Panc1 (cell line): Measurements from ENCODE around the gene CCDC116. TPM values are rescaled to one million over a fixed set of nuclear protein-coding genes. Genes with fewer than 3 reads are reported as not detected.
"Not testable (repeated sequence)": the region's sequence is repeated elsewhere in the genome, so short reads cannot be mapped to it uniquely, and the experiment has no call there.

ENCODE experiments used
- ATAC-seq: fragments of 200-7000 bp; cut with Tn5 transposase; 2 replicates; pipeline ENCODE4 v1.9.1; 2020; ENCODE audit warnings: mild to moderate bottlenecking, moderate library complexity
- BruUV-seq: library from RNA; stranded (reverse); fragments of 400-500 nt; replicated peaks from 2 replicates; lab custom pipeline; 2021; lab: Mats Ljungman, UMichigan
- CTCF ChIA-PET: fragments of 300-600 bp; sonication (Branson Sonifier 250); formaldehyde crosslinking; loops from one replicate; lab custom pipeline; 2022; ENCODE audit warnings: antibody characterized with exemption; lab: Charles Lee
- POLR2A ChIA-PET: fragments of 300-600 bp; sonication (Branson Sonifier 250); formaldehyde crosslinking; loops from one replicate; lab custom pipeline; 2022; ENCODE audit warnings: antibody characterized with exemption; lab: Charles Lee
- DNase-seq: peaks from one replicate; pipeline ENCODE4 v3.0.0-alpha.2; 2010; ENCODE audit warnings: low read depth, low spot score
- H3K27ac ChIP-seq: 2 replicates; pipeline ENCODE4 v1.5.1; 2011; ENCODE audit warnings: mild to moderate bottlenecking, low read length, inconsistent platforms
- H3K27me3 ChIP-seq: fragments of 200-500 bp; sonication (Bioruptor generic); 2 replicates; pipeline ENCODE4 v1.6.0; 2014; ENCODE audit warnings: low read length, inconsistent platforms; ENCODE audit not compliant: control insufficient read depth, insufficient read depth
- H3K36me3 ChIP-seq: fragments of 200-500 bp; sonication (Bioruptor generic); 2 replicates; pipeline ENCODE4 v1.5.1; 2014; ENCODE audit warnings: inconsistent platforms, mild to moderate bottlenecking, low read length, moderate library complexity; ENCODE audit not compliant: control insufficient read depth, insufficient read depth
- H3K4me1 ChIP-seq: 2 replicates; pipeline ENCODE4 v1.5.1; 2011; ENCODE audit warnings: inconsistent platforms, mild to moderate bottlenecking, low read length, moderate library complexity; ENCODE audit not compliant: control insufficient read depth, insufficient read depth
- H3K4me3 ChIP-seq, 2 experiments: 2 replicates each; pipeline ENCODE4 v1.5.1; 2011 to 2012; ENCODE audit warnings: low read depth in 2 of 2, low read length in 2 of 2, mild to moderate bottlenecking in 2 of 2, inconsistent platforms in 1 of 2, moderate library complexity in 1 of 2
- H3K9me3 ChIP-seq: fragments of 200-500 bp; sonication (Bioruptor generic); 2 replicates; pipeline ENCODE4 v1.5.1; 2014; ENCODE audit warnings: low read depth, mild to moderate bottlenecking, inconsistent platforms, low read length, moderate library complexity; ENCODE audit not compliant: control insufficient read depth, insufficient read depth
- POLR2AphosphoS5 ChIP-seq: IDR thresholded peaks from 2 replicates; pipeline ENCODE4 v1.6.1; 2012; ENCODE audit warnings: mild to moderate bottlenecking, low read depth, low read length, moderate library complexity
- SIN3A ChIP-seq: IDR thresholded peaks from 2 replicates; pipeline ENCODE4 v1.6.1; 2012; ENCODE audit warnings: low read depth, mild to moderate bottlenecking, low read length, moderate library complexity, borderline replicate concordance; ENCODE audit not compliant: insufficient read depth
- TCF7L2 ChIP-seq: IDR thresholded peaks from 2 replicates; pipeline ENCODE4 v1.6.1; 2011; ENCODE audit warnings: mild to moderate bottlenecking, low read depth, low read length, inconsistent platforms
- in situ Hi-C: cut with HindIII; loops from 2 replicates; pipeline ENCODE4 v1.10.0; 2016; ENCODE audit warnings: low sequenced_read_pairs, low pct_unique_long_range_greater_than_20kb
- intact Hi-C: fragments of 100-400 bp; cut with micrococcal nuclease; formaldehyde crosslinking; loops from one replicate; pipeline ENCODE4 v1.10.0; 2022; ENCODE audit not compliant: unreplicated experiment
- total RNA-seq: library from RNA; stranded (reverse); gene quantifications from one replicate; pipeline ENCODE4 v1.2.1, GENCODE V29; 2021; ENCODE audit not compliant: unreplicated experiment
- TF ChIP-seq, protein P1 (sequence below), 2 experiments: IDR thresholded peaks; 2 replicates each; pipeline ENCODE4 v1.6.1; 2011 to 2012; ENCODE audit warnings: low read depth in 2 of 2, control low read depth in 1 of 2, low read length in 1 of 2, mild to moderate bottlenecking in 1 of 2, moderate library complexity in 1 of 2; ENCODE audit not compliant: insufficient read depth in 1 of 2
- TF ChIP-seq, protein P2 (sequence below): fragments of 450-650 bp; IDR thresholded peaks from 2 replicates; pipeline ENCODE4 v1.5.1; 2017; ENCODE audit warnings: mild to moderate bottlenecking

CCDC116 gene
- total RNA-seq, 1 experiment from 2014 or later: not detected

DNA sequence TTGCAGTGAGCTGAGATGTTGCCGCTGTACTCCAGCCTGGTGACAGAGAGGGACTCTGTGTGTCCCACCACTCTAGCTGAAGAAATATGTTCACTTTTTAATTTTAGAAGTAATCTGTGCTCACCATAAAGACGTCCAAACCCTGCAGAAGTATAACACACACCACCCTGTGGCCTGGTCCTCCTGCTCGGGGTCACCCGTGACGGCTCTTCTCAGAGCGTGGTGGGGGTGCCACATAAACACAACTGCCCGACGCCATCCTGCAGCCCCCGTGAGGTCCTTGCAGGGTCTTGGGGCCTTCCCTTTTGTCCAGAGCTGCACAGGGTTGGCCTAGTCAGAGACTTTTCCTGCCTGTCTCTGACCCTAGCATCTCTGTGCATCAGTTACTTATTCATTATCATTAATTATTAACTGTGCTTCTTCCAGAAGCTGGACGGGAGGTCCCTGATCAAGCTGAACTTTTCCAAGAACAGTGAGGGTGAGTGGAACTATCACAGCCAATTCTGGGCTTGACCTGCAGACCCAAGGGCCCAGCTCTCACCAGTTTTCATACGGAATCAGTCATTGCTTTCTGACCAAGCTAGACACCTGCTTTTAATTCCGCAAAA, 42.2 kb downstream of the CCDC116 start:
- no peaks in the 10 kb centered on the region for H3K4me1 ChIP-seq
- no peaks in the 10 kb centered on the region for H3K9me3 ChIP-seq
- no TSS peak for BruUV-seq
- H3K27ac ChIP-seq: no peak overlapping the region
- ATAC-seq (no peak), DNase-seq (no peak)
- CTCF ChIA-PET: no interaction called here
- H3K27me3 ChIP-seq: no peaks in the 10 kb centered on the region
- peaks cover 5% of the 10 kb centered on the region; the same call in 1 of the 2 replicates for H3K36me3 ChIP-seq
- H3K4me3 ChIP-seq: no peak overlapping the region
- TF ChIP-seq TCF7L2: no peak
- TF ChIP-seq POLR2AphosphoS5: no peak
- no peak for TF ChIP-seq SIN3A
- TF ChIP-seq, protein P1, sequence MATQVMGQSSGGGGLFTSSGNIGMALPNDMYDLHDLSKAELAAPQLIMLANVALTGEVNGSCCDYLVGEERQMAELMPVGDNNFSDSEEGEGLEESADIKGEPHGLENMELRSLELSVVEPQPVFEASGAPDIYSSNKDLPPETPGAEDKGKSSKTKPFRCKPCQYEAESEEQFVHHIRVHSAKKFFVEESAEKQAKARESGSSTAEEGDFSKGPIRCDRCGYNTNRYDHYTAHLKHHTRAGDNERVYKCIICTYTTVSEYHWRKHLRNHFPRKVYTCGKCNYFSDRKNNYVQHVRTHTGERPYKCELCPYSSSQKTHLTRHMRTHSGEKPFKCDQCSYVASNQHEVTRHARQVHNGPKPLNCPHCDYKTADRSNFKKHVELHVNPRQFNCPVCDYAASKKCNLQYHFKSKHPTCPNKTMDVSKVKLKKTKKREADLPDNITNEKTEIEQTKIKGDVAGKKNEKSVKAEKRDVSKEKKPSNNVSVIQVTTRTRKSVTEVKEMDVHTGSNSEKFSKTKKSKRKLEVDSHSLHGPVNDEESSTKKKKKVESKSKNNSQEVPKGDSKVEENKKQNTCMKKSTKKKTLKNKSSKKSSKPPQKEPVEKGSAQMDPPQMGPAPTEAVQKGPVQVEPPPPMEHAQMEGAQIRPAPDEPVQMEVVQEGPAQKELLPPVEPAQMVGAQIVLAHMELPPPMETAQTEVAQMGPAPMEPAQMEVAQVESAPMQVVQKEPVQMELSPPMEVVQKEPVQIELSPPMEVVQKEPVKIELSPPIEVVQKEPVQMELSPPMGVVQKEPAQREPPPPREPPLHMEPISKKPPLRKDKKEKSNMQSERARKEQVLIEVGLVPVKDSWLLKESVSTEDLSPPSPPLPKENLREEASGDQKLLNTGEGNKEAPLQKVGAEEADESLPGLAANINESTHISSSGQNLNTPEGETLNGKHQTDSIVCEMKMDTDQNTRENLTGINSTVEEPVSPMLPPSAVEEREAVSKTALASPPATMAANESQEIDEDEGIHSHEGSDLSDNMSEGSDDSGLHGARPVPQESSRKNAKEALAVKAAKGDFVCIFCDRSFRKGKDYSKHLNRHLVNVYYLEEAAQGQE (IDR thresholded peaks at IDR 0.05; ENCODE audit: insufficient read depth in 1 of 2, low read depth in 2 of 2, low read length in 1 of 2): no peak
- TF ChIP-seq, protein P2, sequence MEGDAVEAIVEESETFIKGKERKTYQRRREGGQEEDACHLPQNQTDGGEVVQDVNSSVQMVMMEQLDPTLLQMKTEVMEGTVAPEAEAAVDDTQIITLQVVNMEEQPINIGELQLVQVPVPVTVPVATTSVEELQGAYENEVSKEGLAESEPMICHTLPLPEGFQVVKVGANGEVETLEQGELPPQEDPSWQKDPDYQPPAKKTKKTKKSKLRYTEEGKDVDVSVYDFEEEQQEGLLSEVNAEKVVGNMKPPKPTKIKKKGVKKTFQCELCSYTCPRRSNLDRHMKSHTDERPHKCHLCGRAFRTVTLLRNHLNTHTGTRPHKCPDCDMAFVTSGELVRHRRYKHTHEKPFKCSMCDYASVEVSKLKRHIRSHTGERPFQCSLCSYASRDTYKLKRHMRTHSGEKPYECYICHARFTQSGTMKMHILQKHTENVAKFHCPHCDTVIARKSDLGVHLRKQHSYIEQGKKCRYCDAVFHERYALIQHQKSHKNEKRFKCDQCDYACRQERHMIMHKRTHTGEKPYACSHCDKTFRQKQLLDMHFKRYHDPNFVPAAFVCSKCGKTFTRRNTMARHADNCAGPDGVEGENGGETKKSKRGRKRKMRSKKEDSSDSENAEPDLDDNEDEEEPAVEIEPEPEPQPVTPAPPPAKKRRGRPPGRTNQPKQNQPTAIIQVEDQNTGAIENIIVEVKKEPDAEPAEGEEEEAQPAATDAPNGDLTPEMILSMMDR: no peak
- in situ Hi-C loops (no loop called here), intact Hi-C loops (no loop called here)
- POLR2A ChIA-PET: interaction anchor here (0.6 kb wide), 1 partner anchor 9 kb away, joined by 3 read pairs; no protein-coding TSS in a partner anchor

DNA sequence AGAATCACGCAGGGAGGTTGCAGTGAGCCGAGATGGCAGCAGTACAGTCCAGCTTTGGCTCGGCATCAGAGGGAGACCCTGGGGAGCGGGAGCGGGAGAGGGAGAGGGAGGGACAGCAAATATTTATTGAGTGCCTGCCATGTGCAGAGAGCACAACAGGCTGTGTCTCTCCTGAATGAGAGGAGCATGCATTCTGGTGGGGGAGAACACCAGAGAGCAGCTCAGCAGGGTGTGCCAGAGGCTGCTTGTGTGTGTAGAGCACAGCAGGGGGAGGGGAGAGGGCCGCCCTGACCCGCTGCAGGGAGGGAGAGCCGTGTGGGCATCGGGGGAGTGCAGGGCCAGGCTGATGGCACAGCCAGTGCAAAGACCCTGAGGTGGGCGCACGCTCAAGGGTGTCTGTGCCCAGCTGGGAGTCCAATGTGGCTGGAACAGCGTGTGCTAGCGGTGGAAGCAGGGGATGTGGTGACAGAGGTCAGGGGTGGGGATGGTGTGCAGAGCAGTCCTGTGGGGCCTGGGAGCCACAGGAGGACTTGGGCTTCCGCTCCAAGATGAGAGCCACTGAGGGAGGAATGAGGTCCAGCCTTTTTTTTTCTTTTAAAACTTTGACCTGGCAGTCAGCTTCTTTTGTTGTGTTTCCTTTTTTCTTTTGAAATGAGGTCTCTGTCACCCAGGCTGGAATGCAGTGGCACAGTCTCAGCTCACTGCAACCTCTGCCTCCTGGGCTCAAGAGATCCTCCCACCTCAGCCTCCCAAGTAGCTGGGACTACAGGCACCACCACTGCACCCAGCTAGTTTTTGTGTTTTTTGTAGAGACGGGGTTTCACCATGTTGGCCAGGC, 45.3 kb downstream of the CCDC116 start:
- H3K27me3 ChIP-seq: no peaks in the 10 kb centered on the region
- H3K9me3 ChIP-seq: no peaks in the 10 kb centered on the region
- ChIA-PET POLR2A (no interaction called here), CTCF (no interaction called here)
- H3K36me3 ChIP-seq: no peaks in the 10 kb centered on the region
- H3K4me3 ChIP-seq: no peak overlapping the region
- ATAC-seq (no peak), DNase-seq (no peak)
- no peak overlapping the region for H3K27ac ChIP-seq
- in situ Hi-C loops: no loop called here
- no TSS peak for BruUV-seq
- intact Hi-C loops: no loop called here
- no peak for TF ChIP-seq TCF7L2
- TF ChIP-seq, protein P1 (IDR thresholded peaks at IDR 0.05; ENCODE audit: insufficient read depth in 1 of 2, low read depth in 2 of 2, low read length in 1 of 2): no peak
- TF ChIP-seq SIN3A: no peak
- TF ChIP-seq POLR2AphosphoS5: no peak
- TF ChIP-seq, protein P2: no peak
- H3K4me1 ChIP-seq: no peaks in the 10 kb centered on the region

DNA sequence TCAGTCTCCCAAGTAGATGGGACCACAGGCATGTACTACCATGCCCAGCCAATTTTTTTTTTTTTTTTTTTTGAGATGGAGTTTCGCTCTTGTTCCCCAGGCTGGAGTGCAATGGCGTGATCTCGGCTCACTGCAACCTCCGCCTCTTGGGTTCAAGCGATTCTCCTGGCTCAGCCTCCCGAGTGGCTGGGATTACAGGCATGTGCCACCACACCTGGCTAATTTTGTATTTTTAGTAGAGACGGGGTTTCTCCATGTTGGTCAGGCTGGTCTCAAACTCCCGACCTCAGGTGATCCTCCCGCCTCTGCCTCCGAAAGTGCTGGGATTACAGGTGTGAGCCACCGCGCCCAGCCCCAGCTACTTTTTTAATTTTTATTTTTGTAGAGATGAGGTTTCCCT, 46.3 kb downstream of the CCDC116 start:
- H3K27me3 ChIP-seq, ATAC-seq, in situ Hi-C loops, H3K4me1 ChIP-seq, H3K27ac ChIP-seq, POLR2A ChIA-PET, H3K4me3 ChIP-seq, BruUV-seq, intact Hi-C loops, DNase-seq, CTCF ChIA-PET, H3K9me3 ChIP-seq, H3K36me3 ChIP-seq: not testable (repeated sequence)
